Tibial nerve (tissue), 4 donors: ENCODE data around the gene TNXB.
"Not testable (repeated sequence)": the region's sequence is repeated elsewhere in the genome, so short reads cannot be mapped to it uniquely, and the experiment has no call there.

ENCODE experiments used
- EP300 ChIP-seq, 2 donors: sonication (generic); formaldehyde crosslinking; IDR thresholded peaks; one replicate each; pipeline ENCODE4 v1.6.1; 2017; ENCODE audit warnings: antibody characterized with exemption in 2 of 2, mild to moderate bottlenecking in 1 of 2
- POLR2A ChIP-seq, 2 donors: fragments of 450-650 bp; IDR thresholded peaks; one replicate each; pipeline ENCODE4 v1.6.1; 2017; ENCODE audit warnings: antibody characterized with exemption in 2 of 2, mild to moderate bottlenecking in 2 of 2, moderate library complexity in 2 of 2
- TF ChIP-seq, protein P1 (sequence below), 5 experiments: fragments of 200-600 bp in 3 of 5; fragments of 450-650 bp in 2 of 5; sonication (generic) in 3 of 5; IDR thresholded peaks; one replicate each; pipeline ENCODE4 v1.5.1; 2016 to 2019; ENCODE audit warnings: antibody characterized with exemption in 5 of 5, mild to moderate bottlenecking in 3 of 5, moderate library complexity in 2 of 5

DNA sequence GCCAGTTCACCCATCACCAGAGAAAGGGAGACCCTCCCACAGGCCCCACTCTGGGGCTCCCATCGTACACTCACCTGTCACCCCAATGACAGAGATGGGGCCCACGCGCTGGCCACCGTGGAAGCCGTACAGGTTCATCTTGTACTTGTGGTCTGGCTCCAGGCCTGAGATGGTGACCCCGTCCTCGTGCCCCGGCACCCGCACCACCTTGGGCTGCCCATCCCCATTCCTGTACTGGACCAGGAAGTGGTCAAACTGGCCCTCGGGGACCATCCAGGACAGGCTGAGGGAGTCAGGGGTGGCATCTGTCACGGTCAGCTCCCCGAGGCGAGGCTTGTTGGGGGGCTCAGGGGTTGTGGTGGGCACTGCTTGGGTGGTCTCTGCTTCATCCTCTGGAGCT lies 55.8 kb downstream of the TNXB start:
- TF ChIP-seq, protein P1, sequence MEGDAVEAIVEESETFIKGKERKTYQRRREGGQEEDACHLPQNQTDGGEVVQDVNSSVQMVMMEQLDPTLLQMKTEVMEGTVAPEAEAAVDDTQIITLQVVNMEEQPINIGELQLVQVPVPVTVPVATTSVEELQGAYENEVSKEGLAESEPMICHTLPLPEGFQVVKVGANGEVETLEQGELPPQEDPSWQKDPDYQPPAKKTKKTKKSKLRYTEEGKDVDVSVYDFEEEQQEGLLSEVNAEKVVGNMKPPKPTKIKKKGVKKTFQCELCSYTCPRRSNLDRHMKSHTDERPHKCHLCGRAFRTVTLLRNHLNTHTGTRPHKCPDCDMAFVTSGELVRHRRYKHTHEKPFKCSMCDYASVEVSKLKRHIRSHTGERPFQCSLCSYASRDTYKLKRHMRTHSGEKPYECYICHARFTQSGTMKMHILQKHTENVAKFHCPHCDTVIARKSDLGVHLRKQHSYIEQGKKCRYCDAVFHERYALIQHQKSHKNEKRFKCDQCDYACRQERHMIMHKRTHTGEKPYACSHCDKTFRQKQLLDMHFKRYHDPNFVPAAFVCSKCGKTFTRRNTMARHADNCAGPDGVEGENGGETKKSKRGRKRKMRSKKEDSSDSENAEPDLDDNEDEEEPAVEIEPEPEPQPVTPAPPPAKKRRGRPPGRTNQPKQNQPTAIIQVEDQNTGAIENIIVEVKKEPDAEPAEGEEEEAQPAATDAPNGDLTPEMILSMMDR (IDR thresholded peaks at IDR 0.05): not testable (repeated sequence)
- not testable (repeated sequence) for TF ChIP-seq EP300, POLR2A (IDR thresholded peaks at IDR 0.05)
